HG03060 (cell line): ENCODE data around the gene GOLGA6L10.
"Not testable (repeated sequence)": the region's sequence is repeated elsewhere in the genome, so short reads cannot be mapped to it uniquely, and the experiment has no call there.

Experiments used
- ATAC-seq: cut with Tn5 transposase; IDR thresholded peaks from one replicate; pipeline ENCODE4 v1.9.1; 2021; ENCODE audit warnings: low read depth, moderate number of reproducible peaks; ENCODE audit not compliant: unreplicated experiment

GOLGA6L10 gene

GRCh38 chr15:82303956-82304777 lies 45.1 kb downstream of the GOLGA6L10 start:
- no peak for ATAC-seq

- ATAC-seq = no peak
These were observed 47.8 kb downstream of the GOLGA6L10 start for GRCh38 chr15:82301296-82302016.

- no peak for ATAC-seq
These were observed 48.4 kb downstream of the GOLGA6L10 start for GRCh38 chr15:82300883-82301282.

GRCh38 chr15:82300326-82300725 lies 48.9 kb downstream of the GOLGA6L10 start:
- not testable (repeated sequence) for ATAC-seq

- ATAC-seq = not testable (repeated sequence)
These were observed 49.8 kb downstream of the GOLGA6L10 start for GRCh38 chr15:82299511-82299914.

GRCh38 chr15:82298520-82298919 lies 50.8 kb downstream of the GOLGA6L10 start:
- ATAC-seq = no peak

GRCh38 chr15:82298032-82298431 lies 51.2 kb downstream of the GOLGA6L10 start:
- ATAC-seq = no peak

- ATAC-seq = no peak
These were observed 51.7 kb downstream of the GOLGA6L10 start for GRCh38 chr15:82297546-82297945.

GRCh38 chr15:82294061-82294690 lies 55.1 kb downstream of the GOLGA6L10 start:
- ATAC-seq = no peak

- no peak for ATAC-seq
These were observed 57.0 kb downstream of the GOLGA6L10 start for GRCh38 chr15:82292271-82292670.
